Panc1 (cell line): Measurements from ENCODE around the gene DCAF10.
"Not testable (repeated sequence)": the region's sequence is repeated elsewhere in the genome, so short reads cannot be mapped to it uniquely, and the experiment has no call there.

ENCODE experiments used
- POLR2AphosphoS5 ChIP-seq: IDR thresholded peaks from 2 replicates; pipeline ENCODE4 v1.6.1; 2012; ENCODE audit warnings: mild to moderate bottlenecking, low read depth, low read length, moderate library complexity
- REST ChIP-seq, 2 experiments: IDR thresholded peaks; 2 replicates each; pipeline ENCODE4 v1.6.1; 2011 to 2012; ENCODE audit warnings: low read depth in 2 of 2, control low read depth in 1 of 2, low read length in 1 of 2, mild to moderate bottlenecking in 1 of 2, moderate library complexity in 1 of 2; ENCODE audit not compliant: insufficient read depth in 1 of 2
- SIN3A ChIP-seq: IDR thresholded peaks from 2 replicates; pipeline ENCODE4 v1.6.1; 2012; ENCODE audit warnings: low read depth, mild to moderate bottlenecking, low read length, moderate library complexity, borderline replicate concordance; ENCODE audit not compliant: insufficient read depth
- TCF7L2 ChIP-seq: IDR thresholded peaks from 2 replicates; pipeline ENCODE4 v1.6.1; 2011; ENCODE audit warnings: mild to moderate bottlenecking, low read depth, low read length, inconsistent platforms
- TF ChIP-seq, protein P1 (sequence below): fragments of 450-650 bp; IDR thresholded peaks from 2 replicates; pipeline ENCODE4 v1.5.1; 2017; ENCODE audit warnings: mild to moderate bottlenecking

DNA sequence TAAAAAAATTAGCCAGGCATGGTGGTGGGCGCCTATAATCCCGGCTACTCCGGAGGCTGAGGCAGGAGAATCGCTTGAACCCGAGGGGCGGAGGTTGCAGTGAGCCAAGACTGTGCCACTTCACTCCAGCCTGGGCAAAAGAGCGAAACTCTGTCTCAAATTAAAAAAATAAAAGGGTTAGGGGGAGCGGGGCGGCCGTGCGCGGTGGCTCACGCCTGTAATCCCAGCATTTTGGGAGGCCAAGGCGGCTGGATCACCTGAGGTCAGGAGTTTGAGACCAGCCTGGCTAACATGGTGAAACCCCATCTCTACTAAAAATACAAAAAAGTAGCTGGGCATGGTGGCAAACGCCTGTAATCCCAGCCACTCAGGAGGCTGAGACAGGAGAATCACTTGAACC is 9.1 kb downstream of the DCAF10 start:
- TF ChIP-seq, protein P1, sequence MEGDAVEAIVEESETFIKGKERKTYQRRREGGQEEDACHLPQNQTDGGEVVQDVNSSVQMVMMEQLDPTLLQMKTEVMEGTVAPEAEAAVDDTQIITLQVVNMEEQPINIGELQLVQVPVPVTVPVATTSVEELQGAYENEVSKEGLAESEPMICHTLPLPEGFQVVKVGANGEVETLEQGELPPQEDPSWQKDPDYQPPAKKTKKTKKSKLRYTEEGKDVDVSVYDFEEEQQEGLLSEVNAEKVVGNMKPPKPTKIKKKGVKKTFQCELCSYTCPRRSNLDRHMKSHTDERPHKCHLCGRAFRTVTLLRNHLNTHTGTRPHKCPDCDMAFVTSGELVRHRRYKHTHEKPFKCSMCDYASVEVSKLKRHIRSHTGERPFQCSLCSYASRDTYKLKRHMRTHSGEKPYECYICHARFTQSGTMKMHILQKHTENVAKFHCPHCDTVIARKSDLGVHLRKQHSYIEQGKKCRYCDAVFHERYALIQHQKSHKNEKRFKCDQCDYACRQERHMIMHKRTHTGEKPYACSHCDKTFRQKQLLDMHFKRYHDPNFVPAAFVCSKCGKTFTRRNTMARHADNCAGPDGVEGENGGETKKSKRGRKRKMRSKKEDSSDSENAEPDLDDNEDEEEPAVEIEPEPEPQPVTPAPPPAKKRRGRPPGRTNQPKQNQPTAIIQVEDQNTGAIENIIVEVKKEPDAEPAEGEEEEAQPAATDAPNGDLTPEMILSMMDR: not testable (repeated sequence)
- TF ChIP-seq POLR2AphosphoS5; REST (IDR thresholded peaks at IDR 0.05; ENCODE audit: insufficient read depth in 1 of 2, low read depth in 2 of 2, low read length in 1 of 2); SIN3A; TCF7L2: not testable (repeated sequence)
